HCT116 (cell line): Measurements from ENCODE around the gene CLASP1. TPM values are rescaled to one million over a fixed set of nuclear protein-coding genes. Genes with fewer than 3 reads are reported as not detected.

Source experiments
- ATAC-seq: fragments of 200-7000 bp; cut with Tn5 transposase; 2 replicates; pipeline ENCODE4 v1.9.1; 2020; ENCODE audit warnings: mild to moderate bottlenecking, moderate library complexity
- BruUV-seq: library from RNA; stranded (reverse); fragments of 400-500 nt; replicated peaks from 2 replicates; lab custom pipeline; 2021; lab: Mats Ljungman, UMichigan
- CTCF ChIA-PET: fragments of 300-600 bp; sonication (Branson Sonifier 250); formaldehyde crosslinking; loops from one replicate; lab custom pipeline; 2021; ENCODE audit warnings: antibody characterized with exemption; lab: Charles Lee
- POLR2A ChIA-PET: fragments of 300-600, 350-600 bp; sonication (Branson Sonifier 250); formaldehyde crosslinking; loops from one replicate; lab custom pipeline; 2021; ENCODE audit warnings: antibody characterized with exemption; lab: Charles Lee
- RAD21 ChIA-PET, 2 experiments: fragments of 300-600 bp; sonication (Branson Sonifier 250); formaldehyde crosslinking; loops; one replicate each; lab custom pipeline; 2023; ENCODE audit warnings: low total read pairs in 2 of 2; ENCODE audit not compliant: uncharacterized antibody in 2 of 2, unreplicated experiment in 2 of 2, low non-redundant PET in 1 of 2; lab: Charles Lee
- DNase-seq: peaks from one replicate; pipeline ENCODE4 v3.0.0-alpha.2; 2010; ENCODE audit warnings: low read depth, low spot score
- H2AFZ ChIP-seq: fragments of 200-600 bp; shearing (Covaris generic), sonication (generic); 2 replicates; pipeline ENCODE4 v1.6.1; 2017; ENCODE audit warnings: low read depth, mixed run types, mixed read lengths, antibody characterized with exemption, low read length; ENCODE audit not compliant: poor library complexity, severe bottlenecking
- H3K27ac ChIP-seq: 2 replicates; pipeline ENCODE4 v1.5.1; 2012; ENCODE audit warnings: low read depth, low read length
- H3K27me3 ChIP-seq: fragments of 200-600 bp; sonication (generic); 2 replicates; pipeline ENCODE4 v1.6.1; 2016; ENCODE audit warnings: mixed run types, low read length, mixed read lengths; ENCODE audit not compliant: insufficient read depth
- H3K36me3 ChIP-seq, 2 experiments: fragments of 200-500 bp in 1 of 2; fragments of 200-600 bp in 1 of 2; sonication (Bioruptor generic) in 1 of 2; sonication (generic) in 1 of 2; 2 replicates each; pipeline versions ENCODE4 v1.5.1 to v1.6.1; 2014 to 2016; ENCODE audit warnings: low read length in 2 of 2, inconsistent platforms in 1 of 2, mixed read lengths in 1 of 2, mixed run types in 1 of 2; ENCODE audit not compliant: insufficient read depth in 2 of 2, control insufficient read depth in 1 of 2
- H3K4me1 ChIP-seq, 2 experiments: fragments of 200-600 bp in 1 of 2; sonication (generic) in 1 of 2; 2 replicates each; pipeline versions ENCODE4 v1.5.1 to v1.6.1; 2012 to 2017; ENCODE audit warnings: low read length in 2 of 2, inconsistent platforms in 1 of 2, mild to moderate bottlenecking in 1 of 2, mixed read lengths in 1 of 2, mixed run types in 1 of 2, moderate library complexity in 1 of 2; ENCODE audit not compliant: insufficient read depth in 2 of 2, control insufficient read depth in 1 of 2
- H3K4me2 ChIP-seq: fragments of 200-600 bp; sonication (generic); 2 replicates; pipeline ENCODE4 v1.6.1; 2017; ENCODE audit warnings: mixed run types, low read length, mixed read lengths
- H3K4me3 ChIP-seq, 2 experiments: fragments of 200-600 bp in 1 of 2; sonication (generic) in 1 of 2; replicated peaks in 1 of 2; 2 replicates each; pipeline ENCODE4 v1.5.1; 2011 to 2016; ENCODE audit warnings: low read length in 2 of 2, control low read depth in 1 of 2, low read depth in 1 of 2, mild to moderate bottlenecking in 1 of 2, mixed read lengths in 1 of 2, mixed run types in 1 of 2
- H3K79me2 ChIP-seq: fragments of 200-600 bp; sonication (generic); 2 replicates; pipeline ENCODE4 v1.6.1; 2017; ENCODE audit warnings: mild to moderate bottlenecking, mixed run types, low read length, moderate library complexity, mixed read lengths; ENCODE audit not compliant: insufficient read depth
- H3K9ac ChIP-seq: fragments of 200-600 bp; sonication (generic); 2 replicates; pipeline ENCODE4 v1.6.1; 2016; ENCODE audit warnings: low read length, mixed read lengths
- H3K9me2 ChIP-seq: fragments of 200-600 bp; sonication (generic), shearing (Covaris generic); 2 replicates; pipeline ENCODE4 v1.6.1; 2017; ENCODE audit warnings: mixed run types, mild to moderate bottlenecking, moderate library complexity; ENCODE audit not compliant: insufficient read depth
- H3K9me3 ChIP-seq, 2 experiments: fragments of 200-500 bp in 1 of 2; fragments of 200-600 bp in 1 of 2; sonication (Bioruptor generic) in 1 of 2; sonication (generic) in 1 of 2; 2 replicates each; pipeline ENCODE4 v1.6.1; 2014 to 2017; ENCODE audit warnings: low read length in 2 of 2, mixed read lengths in 2 of 2, inconsistent platforms in 1 of 2, low read depth in 1 of 2, mild to moderate bottlenecking in 1 of 2, mixed run types in 1 of 2, moderate library complexity in 1 of 2; ENCODE audit not compliant: control insufficient read depth in 1 of 2, insufficient read depth in 1 of 2
- H4K20me1 ChIP-seq: fragments of 200-600 bp; sonication (generic), shearing (Covaris generic); 2 replicates; pipeline ENCODE4 v1.6.1; 2017; ENCODE audit warnings: mixed run types, mild to moderate bottlenecking, moderate library complexity; ENCODE audit not compliant: insufficient read depth
- CBX3 ChIP-seq: IDR thresholded peaks from 2 replicates; pipeline ENCODE4 v1.6.1; 2012; ENCODE audit warnings: low read depth
- EGR1 ChIP-seq: IDR thresholded peaks from 2 replicates; pipeline ENCODE4 v1.6.1; 2012; ENCODE audit warnings: low read depth
- ELF1 ChIP-seq: IDR thresholded peaks from 2 replicates; pipeline ENCODE4 v1.6.1; 2012; ENCODE audit warnings: low read depth, borderline replicate concordance
- SP1 ChIP-seq: IDR thresholded peaks from 2 replicates; pipeline ENCODE4 v1.6.1; 2012; ENCODE audit warnings: low read depth
- SRF ChIP-seq: IDR thresholded peaks from 2 replicates; pipeline ENCODE4 v1.6.1; 2012; ENCODE audit warnings: low read depth
- ZBTB33 ChIP-seq: IDR thresholded peaks from 2 replicates; pipeline ENCODE4 v1.6.1; 2011; ENCODE audit warnings: mild to moderate bottlenecking, low read length, moderate library complexity; ENCODE audit not compliant: insufficient replicate concordance; ENCODE audit errors: extremely low read depth
- intact Hi-C: fragments of 100-400 bp; cut with micrococcal nuclease; formaldehyde crosslinking; loops from 2 replicates; pipeline ENCODE4 v1.10.0; 2022
- total RNA-seq: library from RNA; stranded (reverse); gene quantifications from one replicate; pipeline ENCODE4 v1.2.1, GENCODE V29; 2021; ENCODE audit not compliant: unreplicated experiment
- TF ChIP-seq, protein P1 (sequence below), 3 experiments: fragments of 200-600 bp in 1 of 3; sonication (generic) in 1 of 3; IDR thresholded peaks in 2 of 3; conservative IDR thresholded peaks in 1 of 3; 2 replicates each; pipeline ENCODE4 v1.5.1; 2012 to 2017; ENCODE audit warnings: low read depth in 2 of 3, low read length in 2 of 3, antibody characterized with exemption in 1 of 3, borderline replicate concordance in 1 of 3, control low read depth in 1 of 3, mild to moderate bottlenecking in 1 of 3, mixed read lengths in 1 of 3, mixed run types in 1 of 3, moderate library complexity in 1 of 3; ENCODE audit not compliant: insufficient read depth in 1 of 3
- TF ChIP-seq, protein P2 (sequence below): IDR thresholded peaks from 2 replicates; pipeline ENCODE4 v1.6.1; 2012

CLASP1 gene
- total RNA-seq, 1 experiment from 2014 or later = 41.9 TPM

- no peak overlapping the region for H3K27ac ChIP-seq
- CTCF ChIA-PET = no interaction called here
- no peak overlapping the region for H3K9ac ChIP-seq
- BruUV-seq = no TSS peak
- intact Hi-C loops = no loop called here
- no peak for ATAC-seq
- DNase-seq = no peak
- no peak overlapping the region for H2AFZ ChIP-seq
- TF ChIP-seq CBX3 (no peak), EGR1 (no peak), SP1 (no peak), SRF (no peak), ELF1 (no peak), ZBTB33 (no peak)
- TF ChIP-seq, protein P1, sequence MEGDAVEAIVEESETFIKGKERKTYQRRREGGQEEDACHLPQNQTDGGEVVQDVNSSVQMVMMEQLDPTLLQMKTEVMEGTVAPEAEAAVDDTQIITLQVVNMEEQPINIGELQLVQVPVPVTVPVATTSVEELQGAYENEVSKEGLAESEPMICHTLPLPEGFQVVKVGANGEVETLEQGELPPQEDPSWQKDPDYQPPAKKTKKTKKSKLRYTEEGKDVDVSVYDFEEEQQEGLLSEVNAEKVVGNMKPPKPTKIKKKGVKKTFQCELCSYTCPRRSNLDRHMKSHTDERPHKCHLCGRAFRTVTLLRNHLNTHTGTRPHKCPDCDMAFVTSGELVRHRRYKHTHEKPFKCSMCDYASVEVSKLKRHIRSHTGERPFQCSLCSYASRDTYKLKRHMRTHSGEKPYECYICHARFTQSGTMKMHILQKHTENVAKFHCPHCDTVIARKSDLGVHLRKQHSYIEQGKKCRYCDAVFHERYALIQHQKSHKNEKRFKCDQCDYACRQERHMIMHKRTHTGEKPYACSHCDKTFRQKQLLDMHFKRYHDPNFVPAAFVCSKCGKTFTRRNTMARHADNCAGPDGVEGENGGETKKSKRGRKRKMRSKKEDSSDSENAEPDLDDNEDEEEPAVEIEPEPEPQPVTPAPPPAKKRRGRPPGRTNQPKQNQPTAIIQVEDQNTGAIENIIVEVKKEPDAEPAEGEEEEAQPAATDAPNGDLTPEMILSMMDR (IDR thresholded peaks at IDR 0.05 in 2 of 3, conservative IDR thresholded peaks at IDR 0.05 in 1 of 3; ENCODE audit: borderline replicate concordance in 1 of 3, insufficient read depth in 1 of 3, low read depth in 2 of 3, low read length in 2 of 3) = no peak
- TF ChIP-seq, protein P2, sequence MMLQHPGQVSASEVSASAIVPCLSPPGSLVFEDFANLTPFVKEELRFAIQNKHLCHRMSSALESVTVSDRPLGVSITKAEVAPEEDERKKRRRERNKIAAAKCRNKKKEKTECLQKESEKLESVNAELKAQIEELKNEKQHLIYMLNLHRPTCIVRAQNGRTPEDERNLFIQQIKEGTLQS = no peak
- H4K20me1 ChIP-seq = no peaks in the 10 kb centered on the region
- H3K4me2 ChIP-seq = no peak overlapping the region
- RAD21 ChIA-PET = no interaction called here
- H3K79me2 ChIP-seq = peaks cover 4% of the 10 kb centered on the region; the same call in 1 of the 2 replicates
- H3K27me3 ChIP-seq = no peaks in the 10 kb centered on the region
- H3K4me3 ChIP-seq = no peak overlapping the region
- peaks cover 11 to 16% of the 10 kb centered on the region in 2 experiments; a peak in 2 of 4 replicates for H3K36me3 ChIP-seq
- no peaks in the 10 kb centered on the region for H3K4me1 ChIP-seq
- POLR2A ChIA-PET = no interaction called here
- H3K9me2 ChIP-seq = no peaks in the 10 kb centered on the region
- H3K9me3 ChIP-seq = no peaks in the 10 kb centered on the region
Measured at GRCh38 chr2:121470917-121471316, 178.3 kb downstream of the CLASP1 start.
